ENCODE results near the gene DAZL. TPM values are rescaled to one million over a fixed set of nuclear protein-coding genes. Genes with fewer than 3 reads are reported as not detected.

DAZL gene
- total and polyA plus RNA-seq, 10 of the 15 experiments (the other 5 are each of a cell fraction or from before 2014, with no cell fraction given): 0.04 to 0.48 (median 0.13) TPM; not detected in 1

DNA sequence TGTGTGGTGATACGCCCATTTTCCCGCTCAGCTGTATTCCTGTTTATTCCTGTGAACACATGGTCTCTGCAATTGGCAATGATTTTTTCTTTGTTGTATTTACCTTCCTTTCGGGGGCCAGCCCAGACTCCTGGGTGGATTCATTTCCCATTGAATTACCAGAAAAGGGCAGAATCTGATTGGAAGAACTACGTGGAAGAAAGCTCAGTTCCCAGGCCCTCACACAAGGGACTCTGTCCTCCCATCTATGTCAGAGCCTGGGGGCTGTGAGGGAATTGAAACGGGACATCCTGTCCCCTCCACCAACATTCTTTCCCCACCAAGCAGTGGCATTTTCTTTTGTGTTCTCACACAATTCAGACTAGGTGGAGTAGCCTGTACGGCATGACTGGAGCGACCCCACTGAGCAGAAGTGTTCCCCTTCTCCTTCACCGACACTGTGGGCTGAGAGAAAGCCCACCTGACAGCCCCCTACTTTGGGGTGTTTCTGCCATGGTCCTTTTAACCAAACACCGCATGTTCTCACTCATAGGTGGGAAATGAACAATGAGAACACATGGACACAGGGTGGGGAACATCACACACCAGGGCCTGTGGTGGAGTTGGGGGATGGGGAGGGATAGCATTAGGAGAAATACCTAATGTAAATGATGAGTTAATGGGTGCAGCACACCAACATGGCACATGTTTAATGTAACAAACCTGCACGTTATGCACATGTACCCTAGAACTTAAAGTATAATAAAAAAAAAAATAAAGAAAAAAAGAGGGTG lies 59.6 kb downstream of the DAZL start:
- ATAC-seq: no peak
- Histone ChIP-seq H3K4me1 (ENCODE audit: control insufficient read depth, insufficient read depth, low read length) (peaks cover 9% of the 10 kb centered on the region), H4K20me1 (ENCODE audit: control insufficient read depth, insufficient read depth) (no peaks in the 10 kb centered on the region), H3K9me3 (replicated peaks; ENCODE audit: control insufficient read depth, insufficient read depth, low read length) (peaks cover 3% of the 10 kb centered on the region; the same call in 2 of the 3 replicates), H3K36me3 (ENCODE audit: control insufficient read depth in 2 of 2, insufficient read depth in 2 of 2, low read length in 1 of 2) (no peaks in the 10 kb centered on the region), H3K27ac (ENCODE audit: control insufficient read depth, insufficient read depth) (no peak overlapping the region), H3K9ac (ENCODE audit: control insufficient read depth, insufficient read depth, low read length) (no peak overlapping the region), H2AFZ (ENCODE audit: control insufficient read depth, low read depth, low read length) (no peak overlapping the region), H3K27me3 (replicated peaks in 1 of 2; ENCODE audit: control insufficient read depth in 2 of 2, insufficient read depth in 2 of 2, low read length in 1 of 2) (no peaks in the 10 kb centered on the region), H3K4me2 (ENCODE audit: control insufficient read depth, insufficient read depth) (no peak overlapping the region), H3K79me2 (ENCODE audit: control insufficient read depth, insufficient read depth, low read length) (no peaks in the 10 kb centered on the region; the same call in 1 of the 2 replicates), H3K4me3 (no peak overlapping the region)
- SMC1A ChIA-PET (ENCODE audit: uncharacterized antibody, unreplicated experiment): interaction anchor here (1.5 to 6.0 kb wide), 5 partner anchors 18 to 281 kb away, joined by 6 to 36 read pairs (median 8); partner anchors contain the start of genes DPH3 and OXNAD1
- CTCF ChIA-PET: interaction anchor here (1.0 to 1.8 kb wide), 4 partner anchors 9 to 255 kb away, joined by 3 to 7 read pairs (median 4); no protein-coding TSS in a partner anchor
- no peak for DNase-seq (ENCODE audit: low read depth, low spot score)
- RAD21 ChIA-PET (ENCODE audit: unreplicated experiment): interaction anchor here (1.0 to 1.3 kb wide), 2 partner anchors 24 to 255 kb away, joined by 4 to 6 read pairs; no protein-coding TSS in a partner anchor
- no peak for FAIRE-seq
- BruUV-seq (replicated peaks): no TSS peak
- TF ChIP-seq SUZ12 (IDR thresholded peaks at IDR 0.05; ENCODE audit: unreplicated experiment) (no peak), FOXM1 (IDR thresholded peaks at IDR 0.05; ENCODE audit: low read depth, low read length) (no peak), RELA (IDR thresholded peaks at IDR 0.05; ENCODE audit: borderline replicate concordance, partially characterized antibody) (no peak), HDAC2 (IDR thresholded peaks at IDR 0.05) (no peak), ZNF217 (IDR thresholded peaks at IDR 0.05) (no peak), SUPT20H (IDR thresholded peaks at IDR 0.05; ENCODE audit: borderline replicate concordance, control insufficient read depth, low read depth, low read length) (no peak), MYB (IDR thresholded peaks at IDR 0.05; ENCODE audit: borderline replicate concordance, low read depth, low read length) (no peak), TCF7 (IDR thresholded peaks at IDR 0.05; ENCODE audit: borderline replicate concordance) (no peak), HDAC6 (IDR thresholded peaks at IDR 0.05; ENCODE audit: unreplicated experiment) (no peak), BRCA1 (IDR thresholded peaks at IDR 0.05; ENCODE audit: low read depth, low read length) (no peak), FOXK2 (IDR thresholded peaks at IDR 0.05) (no peak), NFIC (IDR thresholded peaks at IDR 0.05; ENCODE audit: low read depth, low read length) (no peak), MYC (IDR thresholded peaks at IDR 0.05; ENCODE audit: insufficient read depth, insufficient read length, insufficient replicate concordance, low read length, severe bottlenecking) (no peak), ESRRA (IDR thresholded peaks at IDR 0.05; ENCODE audit: low read length) (no peak), ZBED1 (IDR thresholded peaks at IDR 0.05; ENCODE audit: borderline replicate concordance) (no peak)
- intact Hi-C loops (cut with micrococcal nuclease; ENCODE audit: unreplicated experiment): no loop called here
- POLR2A ChIA-PET: interaction anchor here (1.8 to 2.2 kb wide), 2 partner anchors 29 kb away, joined by 6 to 7 read pairs; no protein-coding TSS in a partner anchor
- 71% methylated on average over 10 of the region's 10 CpGs for WGBS (ENCODE audit: insufficient coverage, insufficient replicate concordance, low lambda C conversion rate, missing lambda C conversion rate)
- in situ Hi-C loops (cut with MboI): no loop called here
